GM19397 (cell line): ENCODE measurements around the gene NBEA.

Experiments used
- ATAC-seq: cut with Tn5 transposase; IDR thresholded peaks from one replicate; pipeline ENCODE4 v1.9.1; 2021; ENCODE audit warnings: mild to moderate bottlenecking, moderate library complexity; ENCODE audit not compliant: unreplicated experiment

NBEA gene

DNA sequence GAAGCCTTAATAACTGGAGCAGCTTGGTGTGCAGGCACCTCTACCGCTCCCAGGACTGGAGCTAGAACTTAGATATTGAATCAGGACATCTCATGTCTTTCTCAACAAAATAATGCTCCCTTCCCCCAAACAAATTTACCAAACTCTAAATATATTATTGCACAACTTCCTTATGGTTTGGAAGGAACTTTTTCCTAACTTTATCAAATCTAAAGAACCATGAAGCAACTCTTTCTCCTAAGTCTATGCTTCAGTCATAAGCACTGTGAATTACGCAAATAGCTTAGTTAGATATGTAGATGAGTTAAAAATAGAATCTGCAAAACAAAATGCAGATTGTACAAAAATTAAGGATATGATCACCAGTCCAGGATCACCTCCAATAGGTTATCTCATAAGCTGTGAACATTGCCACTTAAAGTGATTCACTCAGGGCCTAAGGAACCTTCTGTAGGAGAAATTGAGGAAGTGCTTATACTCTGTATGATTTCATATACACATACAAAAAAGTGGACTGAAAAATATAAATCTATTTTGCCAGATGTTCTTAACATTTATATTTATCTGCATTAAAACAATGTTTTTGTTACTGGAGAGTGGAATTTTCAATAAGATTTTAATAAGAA is 554.8 kb downstream of the NBEA start:
- ATAC-seq, result no peak

DNA sequence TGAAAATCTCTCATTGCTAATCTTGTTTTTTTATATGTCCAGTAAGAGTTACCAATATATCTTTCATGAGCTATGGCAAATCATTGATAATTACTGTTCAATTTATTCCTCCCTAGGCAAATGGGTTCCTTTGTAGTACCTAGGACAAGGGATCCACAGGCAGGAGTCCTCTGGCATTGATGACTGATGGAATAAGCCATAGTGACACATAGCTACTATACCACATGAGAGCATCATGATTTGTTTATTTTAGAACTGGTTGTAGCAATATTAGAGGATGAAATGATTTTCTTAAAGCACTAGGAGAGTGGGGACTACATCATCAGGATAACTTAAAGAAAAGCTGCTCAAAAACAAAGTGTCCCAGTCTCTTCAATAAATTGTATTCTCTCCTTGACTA is 556.2 kb downstream of the NBEA start:
- no peak for ATAC-seq

DNA sequence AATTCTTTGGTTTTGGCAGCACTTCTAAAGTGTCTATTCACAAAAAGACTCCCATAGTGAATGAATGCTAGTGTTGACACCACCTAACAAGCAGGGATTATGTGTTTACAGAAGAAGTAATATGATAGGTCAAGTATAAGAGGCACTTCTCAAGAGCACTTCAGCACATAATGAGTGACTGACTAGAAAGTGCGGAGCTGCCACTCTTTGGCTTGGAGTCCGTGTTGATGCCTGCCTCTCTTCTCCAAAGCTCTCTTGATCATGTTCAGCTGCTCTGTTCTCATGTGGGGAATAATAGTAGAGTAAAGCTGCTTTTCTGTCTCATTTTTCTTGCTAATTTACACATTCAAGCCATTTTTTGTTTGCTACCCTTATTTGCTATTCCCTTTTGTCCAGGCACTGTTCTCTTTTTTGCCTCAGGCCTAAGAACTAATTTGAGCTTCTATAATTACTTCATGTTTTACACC is 557.2 kb downstream of the NBEA start:
- no peak for ATAC-seq

DNA sequence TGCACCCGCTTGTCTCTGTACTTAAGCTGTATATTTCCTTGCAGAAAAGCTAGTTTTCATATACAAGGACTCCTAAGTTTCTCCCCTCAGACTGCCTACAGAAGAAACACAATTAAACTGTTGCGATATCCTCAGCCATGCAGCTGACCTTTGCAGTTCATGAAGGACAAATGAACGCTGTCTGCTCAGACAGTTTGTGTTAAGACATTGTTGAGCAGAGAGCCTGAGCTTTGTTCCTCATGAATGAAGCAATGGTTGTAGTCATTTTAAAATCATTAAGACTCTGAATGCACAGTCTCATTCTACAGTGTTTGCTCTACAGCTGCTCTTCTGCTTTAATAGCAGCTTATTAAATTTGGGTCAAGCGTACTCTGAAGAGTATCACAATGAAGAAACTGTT is 557.6 kb downstream of the NBEA start:
- no peak for ATAC-seq

DNA sequence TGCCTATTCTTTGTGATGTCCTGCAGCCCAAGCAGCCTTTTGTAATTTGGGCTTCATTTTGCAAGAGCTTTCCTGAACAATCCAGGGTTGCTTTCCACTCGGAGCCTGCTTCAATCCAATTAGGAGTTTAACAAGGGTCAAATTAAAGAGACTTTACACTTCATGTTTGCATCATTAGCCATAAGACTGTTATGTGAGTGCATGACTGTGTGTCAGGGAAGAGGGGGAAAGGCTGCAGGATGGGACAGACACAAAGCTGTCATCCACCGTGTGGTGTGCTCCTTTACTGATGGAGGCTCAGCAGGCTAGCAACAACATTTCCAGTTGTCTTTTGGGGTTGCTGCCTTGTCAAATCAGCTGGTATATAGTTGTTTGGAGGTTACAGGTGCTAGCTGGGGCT is 558.1 kb downstream of the NBEA start:
- ATAC-seq, result no peak

DNA sequence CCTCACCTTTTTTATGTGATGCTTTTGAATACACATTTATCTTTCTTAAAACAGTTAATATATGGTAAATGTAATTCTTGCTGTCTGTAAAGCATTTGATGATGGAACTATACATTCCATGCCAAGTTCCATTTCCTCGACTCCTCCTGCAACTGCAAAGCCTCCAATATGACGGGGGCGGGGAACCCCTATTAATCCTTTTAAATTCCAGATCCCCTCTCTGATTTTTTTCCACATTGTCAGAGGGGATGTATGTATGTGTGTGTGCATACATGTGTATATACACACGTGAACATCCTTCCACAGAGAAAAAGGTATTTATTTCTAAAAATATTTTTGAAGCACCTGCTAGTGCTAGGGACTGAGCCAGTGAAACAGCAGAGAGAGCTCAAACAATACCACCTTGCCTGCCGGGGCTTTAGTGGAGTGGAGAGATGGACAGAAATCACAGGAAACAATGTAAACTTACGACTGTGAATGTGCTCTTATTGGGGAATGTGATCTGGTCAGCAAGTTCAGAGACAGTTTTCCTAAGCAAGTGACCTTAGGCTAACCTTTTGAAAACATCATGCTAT is 559.7 kb downstream of the NBEA start:
- ATAC-seq, result no peak

DNA sequence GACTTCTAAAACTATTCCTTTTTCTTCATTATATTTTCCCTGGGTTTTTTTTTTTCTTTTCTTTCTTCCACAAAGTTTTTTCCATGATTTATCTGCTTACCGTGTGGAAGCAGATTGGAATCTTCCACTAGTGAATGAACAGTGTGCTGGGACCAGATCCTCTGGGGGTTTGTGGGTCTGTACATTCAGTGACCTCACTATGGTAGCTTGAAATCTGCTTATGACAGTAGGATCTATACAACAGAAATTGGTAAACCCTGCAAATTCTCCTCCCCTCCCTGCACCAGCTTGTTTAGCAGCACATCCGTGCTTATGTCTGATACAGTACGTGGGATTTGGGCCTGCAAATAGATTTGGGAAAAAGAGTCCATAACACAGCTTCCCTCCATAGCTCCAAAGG is 560.4 kb downstream of the NBEA start:
- no peak for ATAC-seq

DNA sequence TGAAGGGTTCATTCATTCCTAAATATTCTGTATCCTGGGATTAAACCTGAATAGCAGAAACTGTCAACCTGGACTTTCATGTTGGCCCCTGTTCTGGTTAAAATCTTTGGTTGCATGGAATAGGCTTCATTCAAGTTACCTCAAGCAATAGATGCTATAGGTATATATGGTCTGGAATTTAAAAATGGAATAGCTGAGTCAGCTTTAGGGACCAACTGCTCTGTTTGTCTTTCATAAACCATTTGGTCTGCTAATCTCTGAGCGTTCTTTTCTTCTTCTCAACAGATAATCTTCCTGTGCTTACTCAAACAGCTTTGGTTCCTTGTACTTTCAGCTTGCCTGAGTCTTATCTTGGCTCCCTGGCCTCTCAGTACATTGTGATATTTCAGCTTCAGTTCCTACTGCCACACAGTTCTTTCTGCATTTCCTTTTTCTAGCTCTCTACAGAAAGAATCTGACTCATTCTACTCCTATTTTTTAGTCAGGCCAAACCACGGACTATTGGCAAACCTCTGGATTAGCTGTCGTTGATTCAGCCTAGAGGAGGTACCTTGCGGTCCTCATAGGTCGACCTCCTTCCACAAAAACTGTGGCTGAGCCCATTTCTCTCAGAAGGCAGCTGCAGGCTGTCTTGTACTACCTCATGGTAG is 570.3 kb downstream of the NBEA start:
- no peak for ATAC-seq

DNA sequence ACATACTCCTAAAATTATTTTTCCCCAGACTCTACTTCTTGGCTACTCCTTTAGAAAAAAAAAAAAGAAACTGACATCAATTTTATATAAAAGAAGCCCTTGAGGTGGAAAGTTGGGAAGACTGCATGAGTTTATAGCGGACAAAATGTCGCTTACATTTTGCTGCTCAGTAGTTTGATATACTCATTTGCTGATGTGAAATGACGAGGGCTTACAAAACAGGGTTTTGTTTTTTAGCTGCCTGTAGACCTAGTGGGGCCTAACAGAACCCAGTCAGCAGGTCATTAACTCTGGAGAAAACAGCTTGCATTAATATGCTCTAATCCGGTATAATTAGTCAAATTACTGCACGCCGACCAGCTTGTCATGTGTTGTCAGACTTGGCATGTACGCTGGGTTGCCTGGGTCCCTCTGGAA is 572.0 kb downstream of the NBEA start:
- ATAC-seq, result no peak

DNA sequence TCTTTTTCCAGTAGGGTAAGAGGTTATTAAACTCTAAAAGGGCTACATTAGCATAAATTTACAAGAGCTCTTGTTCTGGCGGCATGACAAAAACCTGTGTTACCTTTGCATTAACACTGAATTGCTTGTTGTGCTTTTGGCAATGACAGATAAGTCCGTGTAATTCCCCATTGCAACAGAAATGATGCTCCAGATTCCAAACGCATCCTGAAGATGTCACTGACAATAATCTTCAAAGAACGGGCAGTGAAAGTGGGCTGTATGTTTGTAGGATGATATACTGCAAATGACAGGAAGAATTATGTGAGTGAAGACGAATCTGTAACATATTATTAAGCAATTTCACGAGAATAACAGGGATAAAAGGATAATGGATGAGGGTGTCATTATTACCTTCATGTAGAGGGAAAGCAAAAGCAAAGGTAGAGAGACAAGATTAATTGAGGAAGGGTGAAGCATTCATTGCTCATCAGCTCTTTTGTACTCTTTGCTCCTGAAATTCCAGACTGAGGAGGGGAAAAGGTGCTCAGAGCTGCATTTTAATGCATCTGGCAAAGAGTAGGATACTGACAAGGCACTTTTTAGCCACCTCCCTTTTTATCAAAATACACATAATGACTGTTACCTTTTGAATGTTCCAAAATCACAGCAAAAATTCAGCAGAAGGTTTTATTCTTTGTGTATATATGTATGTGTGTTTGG is 572.9 kb downstream of the NBEA start:
- no peak for ATAC-seq

DNA sequence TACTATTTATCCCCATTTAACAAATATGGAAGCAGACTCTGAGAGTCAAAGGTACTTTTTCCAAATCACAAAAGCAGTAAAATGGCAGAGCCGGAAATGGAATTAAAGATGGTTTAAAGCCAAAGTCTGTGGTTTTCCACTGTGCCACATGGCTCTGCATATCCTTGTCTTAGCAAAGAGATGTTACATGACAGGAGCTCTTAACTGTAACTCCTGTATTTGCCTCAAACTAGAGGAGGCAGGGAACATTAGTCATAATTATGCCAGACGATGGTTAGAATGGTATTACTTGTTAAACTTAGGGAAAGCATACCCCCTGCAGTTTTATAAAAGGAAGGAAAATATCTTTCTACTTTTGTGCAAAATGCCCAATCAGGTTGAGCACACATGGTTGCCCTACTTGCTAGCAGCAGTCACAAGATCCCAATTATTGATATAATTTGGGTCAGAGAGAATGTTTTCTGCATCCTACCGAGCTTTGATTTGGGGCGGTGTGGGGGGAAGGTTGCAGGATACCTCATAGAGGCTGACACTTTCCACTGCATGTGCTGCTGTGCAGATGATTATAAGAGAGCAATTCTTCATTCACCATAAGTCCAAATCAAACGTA is 576.4 kb downstream of the NBEA start:
- ATAC-seq, result no peak

DNA sequence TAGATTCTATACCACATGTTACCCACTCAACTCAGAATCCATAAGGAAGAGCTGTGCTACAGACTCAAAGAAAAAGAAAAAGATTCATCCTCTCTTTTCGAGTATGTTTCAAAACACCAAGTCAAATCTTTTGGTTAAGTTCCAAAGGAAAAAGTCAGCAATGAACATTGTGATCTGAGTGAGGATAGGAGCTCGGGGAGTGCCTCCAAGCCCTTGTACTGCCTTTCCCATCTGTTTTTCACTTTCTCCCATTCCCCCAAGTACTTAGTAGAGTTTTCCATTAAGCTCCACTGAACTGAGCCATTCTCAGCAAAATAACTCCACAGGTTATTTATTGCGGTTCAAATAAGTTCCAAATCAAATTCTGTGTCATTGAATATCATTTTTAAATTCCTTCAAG is 582.1 kb downstream of the NBEA start:
- ATAC-seq, result no peak

DNA sequence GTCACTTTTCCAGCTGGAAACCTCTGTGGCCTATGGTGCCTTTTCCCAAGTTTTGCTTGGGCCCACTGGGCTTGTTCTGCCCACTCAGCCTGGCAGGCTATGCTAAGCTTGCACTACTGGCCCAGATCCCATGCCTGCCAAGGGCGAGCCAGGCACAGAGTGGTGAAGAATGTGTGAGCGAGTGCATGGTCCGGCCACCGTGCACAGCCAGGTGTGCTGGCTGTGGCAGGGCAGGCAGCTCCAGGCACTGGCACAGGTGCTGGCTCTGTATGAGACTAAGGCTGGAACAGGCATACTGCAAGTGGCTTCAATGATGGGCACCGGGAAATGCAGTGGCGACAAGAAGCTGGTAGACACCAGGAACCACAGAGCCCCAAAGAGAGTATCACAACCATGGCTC is 584.5 kb downstream of the NBEA start:
- no peak for ATAC-seq

DNA sequence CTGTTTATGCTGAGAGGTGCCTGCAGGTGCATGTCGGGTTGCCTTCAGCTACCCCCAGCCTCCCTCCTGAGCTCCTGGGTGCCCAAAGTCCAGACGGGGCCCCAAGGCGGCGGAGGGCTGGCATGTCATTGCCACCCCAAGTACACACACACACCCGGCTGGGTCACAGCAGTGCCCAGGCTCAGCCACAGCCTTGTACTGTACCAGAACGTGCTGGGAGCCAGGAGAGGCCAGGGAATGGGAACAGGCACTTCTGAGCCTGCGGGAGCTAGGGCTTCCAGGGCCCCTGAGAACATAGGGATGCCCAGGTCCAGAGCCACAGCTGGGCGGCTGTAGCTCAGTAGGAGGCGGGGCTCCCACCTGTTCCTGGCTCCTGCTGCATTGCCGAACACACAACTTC is 585.4 kb downstream of the NBEA start:
- ATAC-seq, result no peak

DNA sequence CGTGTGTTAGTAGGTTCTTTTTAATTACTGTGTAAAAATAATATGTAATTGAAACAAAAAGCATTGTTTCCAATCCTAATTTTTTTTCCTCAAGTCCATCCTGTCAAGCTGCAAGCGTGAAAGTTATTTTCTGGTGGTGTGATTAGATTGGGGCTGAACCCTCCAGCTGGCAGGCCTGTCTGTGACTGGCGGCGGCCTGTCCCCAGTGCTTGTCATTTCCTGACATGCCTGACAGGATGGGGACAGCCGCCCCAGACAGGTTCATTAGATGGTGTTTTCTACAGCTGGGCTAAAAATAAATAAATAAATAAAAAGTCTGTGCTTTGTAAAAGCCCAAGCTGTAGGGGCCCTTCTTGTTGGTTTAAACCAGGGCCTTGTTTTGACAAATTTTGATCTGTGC is 588.1 kb downstream of the NBEA start:
- ATAC-seq, result no peak

DNA sequence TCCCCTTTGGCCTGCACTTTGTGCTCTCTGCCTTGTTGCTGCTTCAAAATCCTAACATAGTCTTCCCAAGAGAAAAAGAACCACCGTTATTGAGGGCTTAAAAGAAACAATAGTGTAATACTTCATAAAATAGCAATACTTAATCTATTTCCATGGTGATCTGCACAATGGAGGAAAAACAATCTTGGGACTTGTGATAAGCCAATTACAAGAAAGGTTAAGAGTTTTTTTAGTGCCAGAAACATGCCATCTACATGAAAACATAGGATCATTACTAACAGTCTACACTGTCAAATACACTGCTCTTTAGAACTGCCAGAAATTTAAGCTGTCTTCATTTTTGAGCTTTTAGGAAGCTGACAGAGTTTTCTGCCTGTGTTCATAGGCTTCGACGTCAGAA is 588.5 kb downstream of the NBEA start:
- ATAC-seq, result no peak

DNA sequence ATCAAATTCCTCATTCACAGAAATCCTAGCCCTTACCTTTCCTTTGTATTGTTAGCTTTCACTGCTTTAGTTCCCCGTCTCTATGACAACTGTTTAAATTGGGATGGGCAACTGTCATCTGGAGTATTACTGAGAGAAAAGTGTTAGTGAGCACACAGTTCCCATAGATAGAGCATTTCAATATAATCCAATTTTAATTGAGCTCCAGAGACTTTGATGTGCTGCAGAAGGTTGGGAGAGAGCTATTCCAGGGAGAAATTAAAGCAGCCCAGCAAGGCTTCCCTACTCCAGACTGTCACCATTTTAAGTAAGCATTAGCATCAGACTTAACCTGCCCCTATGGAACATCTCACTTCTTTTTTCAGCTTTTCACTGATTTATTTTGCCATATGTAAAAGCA is 589.5 kb downstream of the NBEA start:
- no peak for ATAC-seq

DNA sequence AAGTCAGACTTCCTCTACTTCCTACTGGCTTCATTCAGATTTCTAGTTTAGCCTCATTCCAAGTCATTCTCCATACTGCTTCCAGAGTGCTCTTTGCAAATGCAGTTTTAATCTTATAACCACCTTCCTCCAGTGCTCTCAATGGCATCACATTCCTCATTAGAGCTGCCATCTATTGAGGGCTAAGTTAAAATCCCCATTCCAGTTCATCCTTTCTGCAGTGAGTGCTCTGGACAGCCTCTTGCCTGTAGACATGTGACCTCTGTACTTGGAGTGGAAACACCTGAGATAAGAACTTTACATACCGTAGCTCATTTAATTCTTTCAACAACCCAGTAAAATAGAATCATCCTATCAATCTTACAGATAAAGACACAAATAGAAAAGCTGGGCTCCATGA is 592.3 kb downstream of the NBEA start:
- no peak for ATAC-seq

DNA sequence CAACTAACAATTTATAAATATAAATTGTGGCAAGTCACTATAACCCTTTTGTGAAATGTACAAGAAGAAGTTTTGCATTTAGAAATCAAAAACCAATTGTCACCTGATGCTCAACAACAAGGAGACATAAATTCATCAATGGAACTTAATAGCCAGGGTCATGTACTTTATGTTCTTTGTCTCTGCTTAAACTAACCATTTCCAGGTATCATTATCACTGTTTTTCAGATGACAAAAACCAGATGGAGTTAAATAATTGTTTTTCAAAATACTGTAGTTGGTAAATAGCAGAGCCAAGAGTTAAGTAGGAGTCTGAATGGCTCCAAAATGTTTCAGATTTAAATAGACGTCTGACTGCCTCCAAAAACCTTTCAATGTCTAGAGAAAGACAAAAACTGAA is 606.7 kb downstream of the NBEA start:
- no peak for ATAC-seq

DNA sequence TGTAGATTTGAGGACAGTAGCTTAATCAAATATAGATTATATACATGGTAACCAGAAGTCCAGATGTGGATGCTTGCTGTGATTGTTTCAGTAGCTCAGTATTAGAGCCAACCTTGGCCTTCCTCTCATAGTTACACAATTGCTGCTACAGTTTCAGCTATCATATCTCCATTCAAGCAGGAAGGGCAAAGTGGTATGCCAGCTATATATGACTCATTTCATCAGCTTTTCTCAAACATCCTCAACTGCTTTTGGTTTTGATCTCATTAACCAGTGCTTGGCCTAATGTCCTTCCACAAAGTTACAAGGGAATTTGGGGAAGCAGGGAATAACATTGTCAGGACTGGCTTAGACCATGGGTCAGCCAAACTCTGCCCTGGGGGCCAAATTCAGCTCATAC is 607.4 kb downstream of the NBEA start:
- peak; percentile 57 for ATAC-seq

DNA sequence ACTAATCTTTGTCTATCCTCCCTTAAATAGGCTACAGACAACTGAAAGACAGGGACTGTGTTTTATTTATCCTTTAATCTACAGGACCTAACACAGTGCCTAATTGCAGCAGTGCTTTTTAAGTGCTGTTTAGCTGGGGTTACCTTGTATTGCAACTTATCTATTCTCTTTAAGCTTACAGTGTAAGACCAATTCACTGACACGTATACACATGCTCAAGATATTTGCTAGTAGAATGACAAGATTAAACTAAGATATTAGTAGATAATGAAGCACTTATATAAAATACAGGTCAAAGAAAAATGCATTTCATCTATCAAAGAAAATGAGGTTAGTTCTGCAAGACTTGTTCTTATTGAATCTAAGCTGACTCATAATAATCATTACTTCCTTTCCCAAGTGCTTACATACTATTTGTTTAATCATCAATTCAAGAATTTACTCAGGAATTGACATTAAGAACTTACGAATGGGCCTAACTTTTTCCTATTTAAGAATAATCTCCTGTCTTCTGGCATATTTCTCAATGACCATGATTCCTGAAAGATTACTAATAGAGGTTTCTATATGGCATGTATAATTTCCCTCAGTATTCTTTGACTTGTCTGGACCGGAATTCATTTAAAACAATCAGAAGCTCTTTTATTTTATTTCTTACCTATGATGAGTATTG is 610.2 kb downstream of the NBEA start:
- no peak for ATAC-seq
